Measurements from ENCODE around the gene PRPF19.

DNA sequence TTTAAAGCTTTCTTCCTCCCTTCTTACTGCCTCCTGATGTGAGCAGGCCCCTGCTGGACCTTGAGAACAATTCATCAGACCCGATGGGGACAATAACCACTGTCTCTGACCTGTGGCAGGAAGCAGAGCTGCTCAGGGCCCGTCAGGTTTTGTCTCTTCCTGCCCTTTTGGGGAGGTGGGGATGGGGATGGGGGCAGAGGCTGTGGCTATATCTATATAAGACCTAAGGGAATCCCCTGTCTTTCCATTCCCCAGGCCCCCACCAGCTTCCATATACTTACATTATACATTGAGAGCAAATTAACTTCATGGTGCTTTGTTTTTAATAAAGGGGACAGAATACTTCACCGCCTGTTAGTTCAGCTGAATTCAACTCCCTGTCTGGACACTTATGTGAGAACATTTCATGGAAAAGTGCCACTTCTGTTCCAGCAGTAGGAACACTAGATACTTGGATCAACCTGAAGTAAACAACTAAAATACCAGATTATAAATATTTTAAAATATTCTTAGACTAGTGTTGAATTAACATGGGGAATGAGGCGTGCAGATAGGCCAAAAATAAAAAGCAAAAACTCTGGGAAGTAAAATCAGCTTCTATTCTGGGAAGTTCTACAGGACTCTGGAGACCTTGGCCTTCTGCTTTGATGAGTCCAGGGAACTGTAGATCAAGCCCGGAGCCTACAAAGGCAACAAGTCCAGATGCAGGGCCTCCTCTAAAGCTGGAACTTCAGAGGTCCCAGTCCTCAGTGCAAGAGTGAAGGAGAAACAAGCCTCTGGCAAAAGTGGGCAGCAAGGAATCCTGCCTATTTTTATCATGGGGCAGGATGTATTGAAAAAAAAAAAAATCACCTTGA, 27.9 kb downstream of the PRPF19 start:
- TF ChIP-seq YY1 (IDR thresholded peaks at IDR 0.05; ENCODE audit: insufficient read depth, insufficient read length) (no peak), ZNF274 (IDR thresholded peaks at IDR 0.05; ENCODE audit: low read depth, low read length) (no peak)

Data from NT2/D1 (cell line).